GM18951 (cell line): ENCODE results near the gene PDE2A.

Source experiments
- POLR2A ChIP-seq: IDR thresholded peaks from 4 replicates; pipeline ENCODE4 v1.6.1; 2011; ENCODE audit warnings: mild to moderate bottlenecking; ENCODE audit not compliant: insufficient read length, insufficient read depth; ENCODE audit errors: extremely low read depth
- in situ Hi-C: fragments of 300-500 bp; cut with MboI; formaldehyde crosslinking; loops from one replicate; pipeline ENCODE4 v1.12.0; 2022; ENCODE audit warnings: low sequenced_read_pairs, mixed read lengths, inconsistent platforms; ENCODE audit not compliant: unreplicated experiment

Gene PDE2A

GRCh38 chr11:72637926-72638325, 36.3 kb downstream of the PDE2A start:
- TF ChIP-seq POLR2A: no peak
- in situ Hi-C loops: no loop called here

- no peak for TF ChIP-seq POLR2A
- in situ Hi-C loops: no loop called here
These were observed 37.0 kb downstream of the PDE2A start for GRCh38 chr11:72637198-72637597.

- in situ Hi-C loops: no loop called here
- no peak for TF ChIP-seq POLR2A
These were observed 37.8 kb downstream of the PDE2A start for GRCh38 chr11:72636376-72636775.

GRCh38 chr11:72635933-72636332, 38.3 kb downstream of the PDE2A start:
- in situ Hi-C loops: no loop called here
- TF ChIP-seq POLR2A: no peak

GRCh38 chr11:72635309-72635915, 38.8 kb downstream of the PDE2A start:
- TF ChIP-seq POLR2A: no peak
- in situ Hi-C loops: no loop called here

DNA sequence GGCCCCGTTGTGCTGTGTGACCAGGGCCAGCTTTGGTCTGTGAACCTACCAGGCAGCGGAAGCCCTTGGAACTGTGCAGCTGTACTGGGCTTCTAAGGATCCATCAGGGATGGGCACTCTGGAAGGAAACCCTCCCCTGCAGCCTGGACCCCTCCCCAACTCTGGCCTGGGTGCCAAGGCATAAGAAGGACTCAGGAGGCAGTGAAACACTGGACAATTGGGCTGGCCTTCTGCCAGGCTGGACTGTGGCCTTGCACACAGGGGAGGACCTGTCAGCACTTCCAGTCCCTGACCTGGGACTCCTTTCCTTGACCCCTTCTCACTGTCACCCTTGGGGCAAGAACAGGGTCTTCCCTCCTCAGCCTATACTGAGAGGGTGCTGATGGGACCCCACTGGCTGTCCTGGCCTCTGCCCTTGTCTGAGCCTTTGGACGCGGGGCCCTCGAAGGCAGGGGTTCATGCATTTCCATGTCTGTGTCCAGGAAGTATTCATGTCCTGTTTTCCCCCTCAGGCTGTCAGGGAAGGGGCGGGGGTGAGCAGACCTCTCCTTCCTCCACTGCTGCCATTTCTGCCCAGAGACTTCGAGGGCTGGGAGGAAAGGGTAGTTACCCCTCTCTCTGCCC, 39.6 kb downstream of the PDE2A start:
- in situ Hi-C loops: no loop called here
- TF ChIP-seq POLR2A: no peak

- in situ Hi-C loops: no loop called here
- no peak for TF ChIP-seq POLR2A
These were observed 40.2 kb downstream of the PDE2A start for GRCh38 chr11:72634016-72634415.

GRCh38 chr11:72633068-72633467, 41.2 kb downstream of the PDE2A start:
- in situ Hi-C loops: no loop called here
- TF ChIP-seq POLR2A: no peak

DNA sequence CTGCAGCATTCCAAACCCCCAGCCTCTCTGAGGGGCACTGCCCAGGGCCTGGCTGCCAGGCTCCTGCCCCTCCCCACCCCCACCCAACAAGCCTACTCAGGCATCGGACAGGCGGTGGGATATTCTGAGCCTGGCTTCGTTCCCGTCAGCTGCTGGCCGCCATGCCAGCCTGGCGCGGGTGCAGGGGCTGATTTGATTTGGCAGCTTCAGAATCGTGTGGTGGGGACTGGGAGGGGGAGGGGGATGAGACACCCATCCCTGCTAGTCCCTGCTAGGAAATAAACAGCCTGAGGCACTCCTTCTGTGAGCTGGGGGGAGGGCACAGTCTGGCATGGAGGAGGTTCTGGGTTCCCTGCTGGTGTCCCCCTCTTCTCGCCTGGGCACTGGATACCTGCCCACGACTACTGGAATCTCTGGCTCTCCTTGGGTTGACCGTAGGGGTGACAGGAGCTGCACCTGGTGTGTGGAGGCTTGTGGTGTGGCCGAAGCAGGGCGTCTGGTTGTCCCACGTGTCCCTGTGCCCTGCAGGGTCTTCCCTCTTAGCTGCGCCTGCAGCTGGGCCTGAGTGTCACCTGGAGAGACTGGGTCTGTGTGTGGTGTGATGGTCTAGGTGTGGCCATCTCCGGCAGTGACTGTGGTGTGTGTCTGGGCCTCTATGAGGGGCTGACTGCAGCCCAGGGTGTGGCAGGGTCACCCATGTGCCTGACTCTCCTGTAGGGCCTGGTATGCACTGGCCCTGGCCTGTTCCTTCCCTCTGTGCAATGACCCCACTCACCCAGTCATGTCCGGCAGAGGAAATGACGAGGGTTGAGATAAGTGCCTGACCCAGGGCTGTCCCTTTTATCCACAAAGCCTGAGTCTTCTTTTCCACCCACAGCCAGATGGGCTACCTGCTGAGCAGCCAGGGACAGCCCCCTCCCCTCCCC, 42.2 kb downstream of the PDE2A start:
- in situ Hi-C loops: no loop called here
- TF ChIP-seq POLR2A: no peak

- in situ Hi-C loops: no loop called here
- no peak for TF ChIP-seq POLR2A
These were observed 43.9 kb downstream of the PDE2A start for GRCh38 chr11:72630104-72630852.

DNA sequence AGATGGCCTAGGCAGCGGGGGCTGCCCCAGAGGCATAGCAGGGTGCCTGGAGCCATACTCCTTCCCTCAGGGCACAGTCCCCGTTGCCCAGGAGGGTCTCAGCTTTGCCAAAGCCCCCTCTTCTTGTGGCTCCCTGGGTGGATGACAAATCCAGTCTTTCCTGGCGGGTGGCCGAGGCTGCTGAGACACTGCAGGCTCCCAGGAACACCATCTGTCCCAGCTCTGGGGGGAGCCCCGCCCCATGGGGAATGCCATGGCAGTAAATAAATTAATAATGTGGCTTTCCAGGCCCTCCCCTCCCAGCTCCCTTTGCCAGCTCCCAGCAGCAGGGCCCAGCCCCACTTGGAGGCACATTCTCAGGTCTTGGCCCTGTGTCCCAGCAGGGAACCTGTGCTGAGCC, 45.0 kb downstream of the PDE2A start:
- no peak for TF ChIP-seq POLR2A
- in situ Hi-C loops: no loop called here

- TF ChIP-seq POLR2A: no peak
- in situ Hi-C loops: no loop called here
These were observed 46.5 kb downstream of the PDE2A start for GRCh38 chr11:72627594-72628281.
